MM.1S (cell line): ENCODE measurements around the gene RNASET2.

Source experiments
- DNase-seq: peaks from one replicate; pipeline ENCODE4 v3.0.0-alpha.2; 2015
- H2AFZ ChIP-seq: fragments of 300-600 bp; sonication (generic); 2 replicates; pipeline ENCODE4 v1.6.0; 2016; ENCODE audit warnings: antibody characterized with exemption, low read length
- H3F3A ChIP-seq: fragments of 300-600 bp; sonication (generic); 2 replicates; pipeline ENCODE4 v1.6.1; 2016; ENCODE audit warnings: mild to moderate bottlenecking, antibody characterized with exemption, low read length, moderate library complexity, mixed read lengths; ENCODE audit not compliant: insufficient read depth
- H3K27ac ChIP-seq: fragments of 300-600 bp; sonication (generic); 2 replicates; pipeline ENCODE4 v1.5.1; 2016; ENCODE audit warnings: mild to moderate bottlenecking, low read length
- H3K27me3 ChIP-seq: fragments of 300-600 bp; sonication (generic); replicated peaks from 2 replicates; pipeline ENCODE4 v1.6.0; 2016; ENCODE audit warnings: low read length; ENCODE audit not compliant: insufficient read depth
- H3K36me3 ChIP-seq: fragments of 300-600 bp; sonication (generic); replicated peaks from 2 replicates; pipeline ENCODE4 v1.6.1; 2016; ENCODE audit warnings: mild to moderate bottlenecking, low read length, mixed read lengths; ENCODE audit not compliant: insufficient read depth
- H3K4me1 ChIP-seq: fragments of 300-600 bp; sonication (generic); 2 replicates; pipeline ENCODE4 v1.6.1; 2016; ENCODE audit warnings: low read length, mixed read lengths
- H3K4me2 ChIP-seq: fragments of 300-600 bp; sonication (generic); 2 replicates; pipeline ENCODE4 v1.6.0; 2016; ENCODE audit warnings: low read depth, low read length
- H3K4me3 ChIP-seq: fragments of 300-600 bp; sonication (generic); 2 replicates; pipeline ENCODE4 v1.5.1; 2016; ENCODE audit warnings: low read length, mixed read lengths
- H3K79me2 ChIP-seq: fragments of 300-600 bp; sonication (generic); 2 replicates; pipeline ENCODE4 v1.6.1; 2016; ENCODE audit warnings: mixed run types, low read length, mixed read lengths
- H3K9ac ChIP-seq: fragments of 300-600 bp; sonication (generic); 2 replicates; pipeline ENCODE4 v1.6.1; 2016; ENCODE audit warnings: low read length, mixed read lengths
- H3K9me2 ChIP-seq: fragments of 300-600 bp; sonication (generic); replicated peaks from 2 replicates; pipeline ENCODE4 v1.6.1; 2016; ENCODE audit warnings: mild to moderate bottlenecking, low read length, mixed read lengths; ENCODE audit not compliant: insufficient read depth
- H3K9me3 ChIP-seq: fragments of 300-600 bp; sonication (generic); replicated peaks from 2 replicates; pipeline ENCODE4 v1.6.1; 2016; ENCODE audit warnings: mild to moderate bottlenecking, low read length, mixed read lengths; ENCODE audit not compliant: insufficient read depth
- H4K20me1 ChIP-seq: fragments of 300-600 bp; sonication (generic); 2 replicates; pipeline ENCODE4 v1.6.1; 2016; ENCODE audit warnings: mild to moderate bottlenecking, low read length, moderate library complexity, mixed read lengths; ENCODE audit not compliant: insufficient read depth
- EZH2 ChIP-seq: fragments of 300-600 bp; sonication (generic); optimal IDR thresholded peaks from 2 replicates; pipeline ENCODE3; 2017; ENCODE audit warnings: low read depth, mild to moderate bottlenecking, antibody characterized with exemption, low read length, mixed read lengths
- EZH2phosphoT487 ChIP-seq: fragments of 300-600 bp; sonication (generic); IDR thresholded peaks from 2 replicates; pipeline ENCODE4 v1.6.1; 2018; ENCODE audit warnings: antibody characterized with exemption, low read length
- TF ChIP-seq, protein P1 (sequence below): fragments of 300-600 bp; sonication (generic); IDR thresholded peaks from 2 replicates; pipeline ENCODE4 v1.5.1; 2016; ENCODE audit warnings: antibody characterized with exemption, low read length, mixed read lengths

Gene RNASET2

DNA sequence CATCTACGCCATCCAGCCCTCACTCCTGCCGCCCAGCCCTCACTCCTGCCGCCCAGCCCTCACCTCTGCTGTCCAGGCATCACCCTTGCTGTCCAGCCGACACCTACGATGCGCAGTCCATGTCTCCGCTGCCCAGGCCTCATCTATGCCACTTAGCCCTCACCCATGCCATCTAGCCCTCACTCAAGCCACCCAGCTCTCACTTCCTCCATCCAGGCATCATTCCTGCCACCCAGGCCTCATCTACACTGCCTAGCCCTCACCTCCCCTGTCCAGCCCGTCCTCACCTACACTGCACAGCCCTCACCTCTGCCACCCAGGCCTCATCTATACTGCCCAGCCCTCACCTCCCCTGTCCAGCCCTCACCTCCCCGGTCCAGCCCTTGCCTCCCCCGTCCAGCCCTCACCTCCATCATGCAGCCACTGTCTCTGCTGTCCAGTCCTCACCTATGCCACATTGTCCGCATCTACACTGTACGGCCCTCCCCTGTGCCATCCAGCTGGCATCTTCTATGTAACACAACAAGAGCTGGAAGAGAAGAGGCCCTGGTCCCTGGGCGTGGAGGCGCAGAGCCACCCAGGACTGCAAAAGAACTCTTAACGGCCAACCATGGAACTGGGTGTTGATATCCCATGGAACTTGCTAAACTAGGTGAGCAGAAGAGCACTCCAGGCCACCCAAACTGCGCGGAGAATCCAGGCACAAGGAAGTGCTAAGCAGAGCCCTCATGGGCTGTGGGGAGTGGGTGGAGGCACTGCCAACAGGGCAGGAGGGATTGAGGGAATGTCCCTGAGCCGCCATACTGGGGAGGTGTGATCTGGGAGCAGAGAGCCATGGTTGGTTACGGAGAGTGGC is 31.0 kb downstream of the RNASET2 start:
- H3K79me2 ChIP-seq: no peaks in the 10 kb centered on the region
- H3K27ac ChIP-seq: no peak overlapping the region
- no peak for DNase-seq
- H4K20me1 ChIP-seq: no peaks in the 10 kb centered on the region
- no peaks in the 10 kb centered on the region for H3K27me3 ChIP-seq
- H3K9me2 ChIP-seq: no peaks in the 10 kb centered on the region
- TF ChIP-seq EZH2: no peak
- TF ChIP-seq EZH2phosphoT487: no peak
- TF ChIP-seq, protein P1, sequence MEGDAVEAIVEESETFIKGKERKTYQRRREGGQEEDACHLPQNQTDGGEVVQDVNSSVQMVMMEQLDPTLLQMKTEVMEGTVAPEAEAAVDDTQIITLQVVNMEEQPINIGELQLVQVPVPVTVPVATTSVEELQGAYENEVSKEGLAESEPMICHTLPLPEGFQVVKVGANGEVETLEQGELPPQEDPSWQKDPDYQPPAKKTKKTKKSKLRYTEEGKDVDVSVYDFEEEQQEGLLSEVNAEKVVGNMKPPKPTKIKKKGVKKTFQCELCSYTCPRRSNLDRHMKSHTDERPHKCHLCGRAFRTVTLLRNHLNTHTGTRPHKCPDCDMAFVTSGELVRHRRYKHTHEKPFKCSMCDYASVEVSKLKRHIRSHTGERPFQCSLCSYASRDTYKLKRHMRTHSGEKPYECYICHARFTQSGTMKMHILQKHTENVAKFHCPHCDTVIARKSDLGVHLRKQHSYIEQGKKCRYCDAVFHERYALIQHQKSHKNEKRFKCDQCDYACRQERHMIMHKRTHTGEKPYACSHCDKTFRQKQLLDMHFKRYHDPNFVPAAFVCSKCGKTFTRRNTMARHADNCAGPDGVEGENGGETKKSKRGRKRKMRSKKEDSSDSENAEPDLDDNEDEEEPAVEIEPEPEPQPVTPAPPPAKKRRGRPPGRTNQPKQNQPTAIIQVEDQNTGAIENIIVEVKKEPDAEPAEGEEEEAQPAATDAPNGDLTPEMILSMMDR: no peak
- H3K4me3 ChIP-seq: no peak overlapping the region
- no peak overlapping the region for H2AFZ ChIP-seq
- H3F3A ChIP-seq: no peaks in the 10 kb centered on the region
- no peaks in the 10 kb centered on the region for H3K4me1 ChIP-seq
- H3K4me2 ChIP-seq: no peak overlapping the region
- no peak overlapping the region for H3K9ac ChIP-seq
- no peaks in the 10 kb centered on the region for H3K9me3 ChIP-seq
- no peaks in the 10 kb centered on the region for H3K36me3 ChIP-seq

DNA sequence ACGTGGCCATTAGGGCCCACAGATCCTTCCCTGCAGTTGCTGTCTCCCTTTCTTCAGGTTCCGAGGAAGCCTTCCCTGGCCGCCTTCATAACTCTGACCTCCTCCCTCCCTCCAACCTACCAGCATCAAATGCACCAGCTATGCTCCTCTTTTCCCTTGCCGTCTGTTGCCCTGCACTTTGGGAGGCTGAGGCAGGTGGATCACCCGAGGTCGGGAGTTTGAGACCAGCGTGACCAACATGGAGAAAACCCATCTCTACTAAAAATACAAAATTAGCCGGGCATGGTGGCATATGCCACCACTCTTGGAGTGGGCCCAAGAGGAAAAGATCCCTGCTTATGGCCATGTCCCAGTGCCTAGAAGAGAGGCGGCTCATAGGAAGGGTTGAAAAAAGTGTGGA is 31.8 kb downstream of the RNASET2 start:
- TF ChIP-seq EZH2 (no peak), EZH2phosphoT487 (no peak)
- TF ChIP-seq, protein P1: no peak
- H3K4me3 ChIP-seq: no peak overlapping the region
- H3K36me3 ChIP-seq: no peaks in the 10 kb centered on the region
- no peaks in the 10 kb centered on the region for H3K79me2 ChIP-seq
- no peaks in the 10 kb centered on the region for H3K9me3 ChIP-seq
- no peak overlapping the region for H2AFZ ChIP-seq
- no peak overlapping the region for H3K4me2 ChIP-seq
- no peaks in the 10 kb centered on the region for H4K20me1 ChIP-seq
- no peaks in the 10 kb centered on the region for H3K27me3 ChIP-seq
- DNase-seq: no peak
- no peak overlapping the region for H3K27ac ChIP-seq
- H3K9ac ChIP-seq: no peak overlapping the region
- H3K9me2 ChIP-seq: no peaks in the 10 kb centered on the region
- H3K4me1 ChIP-seq: no peaks in the 10 kb centered on the region
- H3F3A ChIP-seq: no peaks in the 10 kb centered on the region

DNA sequence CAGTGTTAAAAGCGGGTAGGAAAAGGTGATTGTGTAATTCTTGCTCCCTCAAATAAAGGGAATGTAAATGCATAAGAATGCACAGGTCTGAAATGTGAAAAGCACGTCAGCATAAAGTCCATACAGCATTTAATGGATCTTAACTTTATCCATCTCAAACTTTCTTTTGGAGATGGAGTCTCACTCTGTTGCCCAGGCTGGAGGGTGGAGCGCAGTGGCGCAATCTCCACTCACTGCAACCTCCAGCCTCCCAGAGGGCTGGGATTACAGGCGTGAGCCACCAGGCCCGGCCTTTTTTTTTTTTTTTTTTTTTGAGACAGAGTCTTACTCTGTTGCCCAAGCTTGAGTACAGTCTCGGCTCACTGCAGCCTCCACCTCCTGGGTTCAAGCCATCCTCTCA is 33.4 kb downstream of the RNASET2 start:
- Histone ChIP-seq H3F3A (no peaks in the 10 kb centered on the region), H3K27me3 (no peaks in the 10 kb centered on the region), H3K4me2 (no peak overlapping the region), H3K9ac (no peak overlapping the region), H3K9me2 (no peaks in the 10 kb centered on the region), H3K79me2 (no peaks in the 10 kb centered on the region), H3K27ac (no peak overlapping the region), H3K9me3 (no peaks in the 10 kb centered on the region), H3K36me3 (no peaks in the 10 kb centered on the region), H2AFZ (no peak overlapping the region), H3K4me1 (no peaks in the 10 kb centered on the region), H3K4me3 (no peak overlapping the region), H4K20me1 (no peaks in the 10 kb centered on the region)
- TF ChIP-seq EZH2phosphoT487: no peak
- TF ChIP-seq, protein P1: no peak
- no peak for TF ChIP-seq EZH2
- DNase-seq: no peak
